ENCODE measurements around the gene RPS17.
"Not testable (repeated sequence)": the region's sequence is repeated elsewhere in the genome, so short reads cannot be mapped to it uniquely, and the experiment has no call there.

Gene RPS17

GRCh38 chr15:82505842-82506241 is 34.4 kb downstream of the RPS17 start:
- not testable (repeated sequence) for DNase-seq

DNA sequence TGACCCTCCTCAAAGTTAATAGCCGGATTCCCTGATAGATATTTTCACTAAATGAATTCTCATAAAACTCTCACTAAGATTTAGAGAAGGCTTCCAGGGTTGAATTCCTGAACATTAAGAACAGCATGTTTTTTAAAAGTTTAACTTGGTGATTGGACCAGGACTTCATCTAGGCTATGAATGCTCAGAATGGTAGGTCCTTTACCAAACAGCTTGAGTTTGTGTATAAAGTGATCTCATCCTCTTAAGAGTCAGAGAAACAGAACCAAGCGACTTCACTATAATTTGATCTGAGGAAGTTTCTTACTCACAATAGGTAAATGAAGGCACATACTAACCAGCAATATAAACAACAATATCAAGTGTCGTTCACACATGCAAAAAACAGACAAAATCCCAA is 36.2 kb downstream of the RPS17 start:
- not testable (repeated sequence) for DNase-seq

DNA sequence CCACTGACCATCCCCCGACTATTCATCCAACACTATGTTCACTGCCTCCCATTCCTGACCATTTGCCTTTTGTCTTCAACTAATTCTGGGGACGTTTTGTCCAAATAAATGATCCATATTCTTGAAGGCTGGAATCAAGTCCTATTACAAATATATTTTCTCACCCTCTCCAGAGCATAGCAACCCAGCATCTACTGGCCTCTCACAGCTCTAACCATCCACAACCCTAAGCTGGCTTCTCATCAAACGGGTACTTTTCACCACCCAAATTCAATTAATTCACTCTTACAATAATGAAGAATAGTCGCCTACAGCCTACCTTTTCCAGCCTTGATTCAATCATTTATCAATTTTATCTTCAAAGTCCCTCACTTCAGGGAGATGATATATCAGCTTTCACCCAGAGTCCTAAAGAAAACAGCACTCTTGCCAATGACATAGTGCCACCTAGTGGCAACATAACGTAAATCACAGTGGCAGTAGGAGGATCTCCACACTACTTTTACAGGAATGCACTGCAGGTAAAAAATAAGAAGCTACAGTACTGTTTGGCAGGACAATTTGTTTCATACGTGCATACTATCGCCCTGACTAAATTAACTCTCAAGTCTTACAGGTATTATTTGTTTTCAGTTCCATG is 37.4 kb downstream of the RPS17 start:
- not testable (repeated sequence) for DNase-seq

DNA sequence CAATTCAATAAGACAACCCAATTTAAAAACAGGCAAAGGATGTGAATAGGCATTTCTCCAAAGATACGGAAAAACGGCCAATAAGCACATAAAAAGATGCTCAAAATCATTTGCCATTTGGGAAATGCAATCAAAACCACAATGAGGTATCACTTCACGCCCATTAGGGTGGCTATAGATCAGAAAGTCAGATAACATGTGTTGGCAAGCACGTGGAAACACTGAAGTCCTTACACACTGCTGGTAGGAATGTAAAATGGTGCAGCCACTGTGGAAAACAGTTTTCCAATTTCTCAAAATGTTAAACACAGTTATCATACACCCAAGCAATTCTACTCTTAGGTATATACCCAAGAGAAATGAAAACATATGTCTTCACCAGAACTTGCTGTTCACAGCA is 39.5 kb downstream of the RPS17 start:
- DNase-seq = not testable (repeated sequence)

GRCh38 chr15:82497978-82498377 is 42.3 kb downstream of the RPS17 start:
- DNase-seq = not testable (repeated sequence)

DNA sequence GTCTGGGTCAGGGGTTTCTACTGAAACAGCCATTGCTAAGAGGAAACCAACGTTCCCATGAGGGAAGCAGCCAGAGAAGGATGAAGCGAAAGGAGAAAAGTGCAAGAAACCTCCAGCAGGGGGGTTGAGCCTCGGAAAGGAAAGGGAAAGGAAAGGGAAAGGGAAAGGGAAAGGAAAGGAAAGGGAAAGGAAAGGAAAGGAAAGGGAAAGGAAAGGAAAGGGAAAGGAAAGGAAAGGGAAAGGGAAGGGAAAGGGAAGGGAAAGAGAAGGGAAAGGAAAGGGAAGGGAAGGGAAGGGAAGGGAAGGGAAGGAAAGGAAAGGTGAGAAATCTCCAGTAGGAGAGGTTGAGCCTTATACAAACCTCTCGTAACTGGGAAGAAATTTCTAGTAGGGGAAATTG is 52.0 kb downstream of the RPS17 start:
- DNase-seq = not testable (repeated sequence)

DNA sequence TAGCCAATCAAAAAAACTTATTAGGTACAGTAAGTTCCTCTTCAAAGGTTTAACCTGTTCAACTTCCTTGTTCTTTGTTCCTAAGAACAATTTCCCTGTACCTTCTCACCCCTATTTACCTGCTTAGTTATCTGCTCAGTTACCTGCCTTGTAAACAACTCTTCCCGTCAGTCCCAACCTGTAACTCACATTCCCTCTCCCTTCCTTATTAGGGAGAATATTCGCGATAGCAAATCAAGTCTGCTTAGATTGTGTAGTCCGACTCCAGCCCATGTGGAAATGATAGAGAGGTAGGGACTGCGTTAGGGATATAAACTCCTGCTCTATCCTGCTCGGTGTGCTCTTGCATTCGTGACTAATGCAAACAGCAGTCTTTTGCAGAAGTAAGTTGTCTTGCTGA is 53.2 kb downstream of the RPS17 start:
- not testable (repeated sequence) for DNase-seq
